HepG2 (cell line): ENCODE measurements around the gene COG1. TPM values are rescaled to one million over a fixed set of nuclear protein-coding genes. Genes with fewer than 3 reads are reported as not detected.
A peak's percentile ranks its signal among the peaks of the same experiment; 100 is the strongest.

ENCODE experiments used
- CSRNP1 ChIP-seq: sonication (generic); formaldehyde crosslinking; IDR thresholded peaks from 2 replicates; pipeline ENCODE4 v1.8.1; 2023; ENCODE audit warnings: mild to moderate bottlenecking, missing genetic modification reagents
- DR1 ChIP-seq: sonication (generic); formaldehyde crosslinking; IDR thresholded peaks from 2 replicates; pipeline ENCODE4 v1.8.0; 2021; ENCODE audit warnings: mild to moderate bottlenecking, missing genetic modification reagents, inconsistent platforms
- GATAD2A ChIP-seq: IDR thresholded peaks from 2 replicates; pipeline ENCODE4 v1.6.1; 2016
- HES4 ChIP-seq: sonication (generic); formaldehyde crosslinking; IDR thresholded peaks from 2 replicates; pipeline ENCODE4 v1.9.0; 2021; ENCODE audit warnings: mild to moderate bottlenecking, missing genetic modification reagents, borderline replicate concordance
- HMGXB4 ChIP-seq, 2 experiments: sonication (generic) in 1 of 2; formaldehyde crosslinking in 1 of 2; IDR thresholded peaks; 2 replicates each; pipeline versions ENCODE4 v1.4.0 to v1.6.1; 2018 to 2020; ENCODE audit warnings: missing genetic modification reagents in 2 of 2, borderline replicate concordance in 1 of 2, low read depth in 1 of 2, mild to moderate bottlenecking in 1 of 2, missing biosample characterization in 1 of 2
- KDM1A ChIP-seq: IDR thresholded peaks from 2 replicates; pipeline ENCODE4 v1.6.1; 2016; ENCODE audit warnings: missing compliant biosample characterization
- PHF21A ChIP-seq: sonication (generic); formaldehyde crosslinking; IDR thresholded peaks from 2 replicates; pipeline ENCODE4 v1.5.0; 2020; ENCODE audit warnings: mild to moderate bottlenecking, missing genetic modification reagents
- PRDM15 ChIP-seq: sonication (generic); formaldehyde crosslinking; IDR thresholded peaks from 2 replicates; pipeline ENCODE4 v1.4.0; 2020; ENCODE audit warnings: missing genetic modification reagents
- SALL2 ChIP-seq: sonication (generic); formaldehyde crosslinking; IDR thresholded peaks from 2 replicates; pipeline ENCODE4 v1.8.1; 2023; ENCODE audit warnings: mild to moderate bottlenecking, missing genetic modification reagents, inconsistent platforms
- TARDBP ChIP-seq: sonication (generic); formaldehyde crosslinking; IDR thresholded peaks from 2 replicates; pipeline ENCODE4 v1.8.0; 2022; ENCODE audit warnings: mild to moderate bottlenecking, missing genetic modification reagents
- TBX3 ChIP-seq: fragments of 450-650 bp; IDR thresholded peaks from 2 replicates; pipeline ENCODE4 v1.6.1; 2017; ENCODE audit warnings: antibody characterized with exemption, mild to moderate bottlenecking, inconsistent platforms, borderline replicate concordance
- TEAD3 ChIP-seq: optimal IDR thresholded peaks from 2 replicates; pipeline ENCODE3; 2016; ENCODE audit warnings: borderline replicate concordance
- YY1 ChIP-seq: IDR thresholded peaks from 2 replicates; pipeline ENCODE4 v1.6.1; 2011; ENCODE audit warnings: low read length, low read depth, moderate library complexity, mild to moderate bottlenecking; ENCODE audit not compliant: insufficient read depth, insufficient replicate concordance
- ZBTB7A ChIP-seq: sonication (generic); formaldehyde crosslinking; IDR thresholded peaks from 2 replicates; pipeline ENCODE4 v1.8.0; 2022; ENCODE audit warnings: mild to moderate bottlenecking, missing genetic modification reagents
- ZBTB8A ChIP-seq: sonication (generic); formaldehyde crosslinking; IDR thresholded peaks from 2 replicates; pipeline ENCODE4 v1.4.0; 2020; ENCODE audit warnings: mild to moderate bottlenecking, low read depth, missing genetic modification reagents, borderline replicate concordance
- ZC3H4 ChIP-seq: sonication (generic); formaldehyde crosslinking; IDR thresholded peaks from 2 replicates; pipeline ENCODE4 v1.4.0; 2020; ENCODE audit warnings: missing genetic modification reagents, borderline replicate concordance
- ZIK1 ChIP-seq: sonication (generic); formaldehyde crosslinking; IDR thresholded peaks from 2 replicates; pipeline ENCODE4 v1.5.0; 2020; ENCODE audit warnings: mild to moderate bottlenecking, low read depth, missing genetic modification reagents, borderline replicate concordance
- ZKSCAN5 ChIP-seq: sonication (generic); formaldehyde crosslinking; IDR thresholded peaks from 2 replicates; pipeline ENCODE4 v1.5.1; 2020; ENCODE audit warnings: mild to moderate bottlenecking, missing genetic modification reagents
- ZNF24 ChIP-seq: fragments of 450-650 bp; IDR thresholded peaks from 2 replicates; pipeline ENCODE4 v1.6.1; 2017; ENCODE audit warnings: antibody characterized with exemption, mild to moderate bottlenecking
- ZNF484 ChIP-seq: sonication (generic); formaldehyde crosslinking; IDR thresholded peaks from 2 replicates; pipeline ENCODE4 v1.5.1; 2020; ENCODE audit warnings: mild to moderate bottlenecking, low read depth, missing genetic modification reagents, borderline replicate concordance
- ZNF704 ChIP-seq: sonication (generic); formaldehyde crosslinking; IDR thresholded peaks from 2 replicates; pipeline ENCODE4 v1.8.1; 2023; ENCODE audit warnings: mild to moderate bottlenecking, inconsistent platforms, moderate library complexity, missing genetic modification reagents, borderline replicate concordance
- ZSCAN30 ChIP-seq: sonication (generic); formaldehyde crosslinking; IDR thresholded peaks from 2 replicates; pipeline ENCODE4 v1.5.0; 2020; ENCODE audit warnings: mild to moderate bottlenecking, missing genetic modification reagents
- polyA plus RNA-seq, 8 experiments: library from polyadenylated mRNA; depleted of rRNA in 3 of 8; stranded (reverse) in 7 of 8; unstranded in 1 of 8; fragments of >200 nt; fragmentation: Illumina TruSeq in 4 of 8; extraction: Trizol in 4 of 8; gene quantifications; 2 replicates each; pipeline versions ENCODE4 v1.2.1 to v1.2.3, GENCODE V29; 2011 to 2016; ENCODE audit warnings: low read depth in 4 of 8, missing spikeins in 1 of 8, mixed read lengths in 1 of 8; ENCODE audit not compliant: insufficient read depth in 1 of 8
- total RNA-seq, 5 experiments: library from RNA; depleted of rRNA; stranded (reverse); fragments of >200 nt; fragmentation: Illumina TruSeq; extraction: Trizol; gene quantifications; 2 replicates each; pipeline ENCODE4 v1.2.3, GENCODE V29; 2016; ENCODE audit warnings: low read depth in 1 of 5

The COG1 gene
- total and polyA plus RNA-seq, 2 of the 13 experiments (the other 11 are each of a cell fraction or from before 2014, with no cell fraction given), result 36.6 to 39.7 TPM

GRCh38 chr17:73255671-73256181 lies 62.9 kb downstream of the COG1 start (continued):
- TF ChIP-seq ZBTB8A (CRISPR knock-in tag), result no peak
- TF ChIP-seq PHF21A (CRISPR knock-in tag), result no peak
- TF ChIP-seq PRDM15, result no peak
- peak; percentile 86; the same call in 1 of the 2 replicates for TF ChIP-seq ZSCAN30 (CRISPR knock-in tag)
- TF ChIP-seq ZKSCAN5 (CRISPR knock-in tag), result no peak
- TF ChIP-seq GATAD2A (CRISPR knock-in tag), result peak; percentile 66; the same call in 1 of the 2 replicates
- 0 out of 2 replicates have a peak, but pooled peaks have one; percentile 28 for TF ChIP-seq ZNF24
- no peak for TF ChIP-seq ZC3H4 (CRISPR knock-in tag)
- TF ChIP-seq CSRNP1, result no peak
- no peak for TF ChIP-seq TBX3
- no peak for TF ChIP-seq ZNF704 (CRISPR knock-in tag)
- TF ChIP-seq YY1, result peak; percentile 58
- peak; percentile 97 for TF ChIP-seq TEAD3 (CRISPR knock-in tag)
- peak; percentile 57 to 89; a peak in 3 of 4 replicates for TF ChIP-seq HMGXB4 (CRISPR knock-in tag; IDR thresholded peaks at IDR 0.05; ENCODE audit: borderline replicate concordance in 1 of 2, low read depth in 1 of 2)
- TF ChIP-seq ZIK1 (CRISPR knock-in tag), result 0 out of 2 replicates have a peak, but pooled peaks have one; percentile 48
- TF ChIP-seq KDM1A, result 0 out of 2 replicates have a peak, but pooled peaks have one; percentile 18
- no peak for TF ChIP-seq DR1 (CRISPR knock-in tag)
- peak; percentile 94 for TF ChIP-seq ZBTB7A (CRISPR knock-in tag)
- TF ChIP-seq HES4 (CRISPR knock-in tag), result no peak
- no peak; the same call in 1 of the 2 replicates for TF ChIP-seq SALL2 (CRISPR knock-in tag)
- TF ChIP-seq ZNF484, result no peak
- TF ChIP-seq TARDBP (CRISPR knock-in tag), result no peak
